NT2/D1 (cell line): ENCODE data around the gene TM9SF4.
A peak's percentile ranks its signal among the peaks of the same experiment; 100 is the strongest.

Source experiments
- DNase-seq: peaks from one replicate; pipeline ENCODE4 v3.0.0-alpha.2; 2011; ENCODE audit warnings: low read depth, low spot score
- H3K27me3 ChIP-seq: 2 replicates; pipeline ENCODE4 v1.6.0; 2011; ENCODE audit warnings: mild to moderate bottlenecking; ENCODE audit not compliant: insufficient read length, insufficient read depth
- H3K36me3 ChIP-seq: 2 replicates; pipeline ENCODE4 v1.6.1; 2011; ENCODE audit warnings: mild to moderate bottlenecking, low read length, mixed read lengths; ENCODE audit not compliant: insufficient read depth, insufficient read length
- H3K4me1 ChIP-seq: 2 replicates; pipeline ENCODE4 v1.5.1; 2011; ENCODE audit not compliant: insufficient read depth, insufficient read length
- H3K4me3 ChIP-seq: 2 replicates; pipeline ENCODE4 v1.5.1; 2011; ENCODE audit warnings: low read depth; ENCODE audit not compliant: insufficient read length
- H3K9ac ChIP-seq: 2 replicates; pipeline ENCODE4 v1.6.0; 2011; ENCODE audit warnings: low read depth; ENCODE audit not compliant: insufficient read length
- H3K9me3 ChIP-seq: 2 replicates; pipeline ENCODE4 v1.5.1; 2011; ENCODE audit warnings: mild to moderate bottlenecking, low read length; ENCODE audit not compliant: insufficient read depth
- SUZ12 ChIP-seq: IDR thresholded peaks from 2 replicates; pipeline ENCODE4 v1.6.1; 2011; ENCODE audit not compliant: insufficient read length, insufficient read depth; ENCODE audit errors: extremely low read depth
- YY1 ChIP-seq: IDR thresholded peaks from 2 replicates; pipeline ENCODE4 v1.6.1; 2011; ENCODE audit not compliant: insufficient read length, insufficient read depth
- ZNF274 ChIP-seq: IDR thresholded peaks from 2 replicates; pipeline ENCODE4 v1.6.1; 2011; ENCODE audit warnings: mild to moderate bottlenecking, low read depth, low read length

TM9SF4 gene

GRCh38 chr20:32201977-32202363, 92.5 kb downstream of the TM9SF4 start:
- Histone ChIP-seq H3K4me1 (peaks cover 2% of the 10 kb centered on the region), H3K4me3 (no peak overlapping the region), H3K27me3 (no peaks in the 10 kb centered on the region), H3K9ac (no peak overlapping the region), H3K9me3 (no peaks in the 10 kb centered on the region), H3K36me3 (peaks cover 76% of the 10 kb centered on the region)
- DNase-seq = no peak
- TF ChIP-seq ZNF274 = no peak
- no peak for TF ChIP-seq YY1
- no peak for TF ChIP-seq SUZ12

GRCh38 chr20:32203356-32204204, 94.1 kb downstream of the TM9SF4 start:
- TF ChIP-seq SUZ12 = no peak
- no peak for TF ChIP-seq ZNF274
- TF ChIP-seq YY1 = no peak
- Histone ChIP-seq H3K4me3 (no peak overlapping the region), H3K27me3 (no peaks in the 10 kb centered on the region), H3K36me3 (peaks cover 62% of the 10 kb centered on the region), H3K9ac (no peak overlapping the region), H3K9me3 (no peaks in the 10 kb centered on the region), H3K4me1 (peaks cover 2% of the 10 kb centered on the region)
- DNase-seq = no peak

- H3K27me3 ChIP-seq = no peaks in the 10 kb centered on the region
- no peaks in the 10 kb centered on the region for H3K9me3 ChIP-seq
- no peak overlapping the region for H3K4me3 ChIP-seq
- H3K9ac ChIP-seq = no peak overlapping the region
- DNase-seq = no peak
- TF ChIP-seq SUZ12 (no peak), ZNF274 (no peak), YY1 (no peak)
- peaks cover 2% of the 10 kb centered on the region for H3K4me1 ChIP-seq
- peaks cover 61% of the 10 kb centered on the region for H3K36me3 ChIP-seq
Observed at GRCh38 chr20:32204205-32205109, 94.9 kb downstream of the TM9SF4 start.

- H3K9ac ChIP-seq = peak overlapping the region; percentile 6
- no peak for TF ChIP-seq SUZ12
- no peak for TF ChIP-seq ZNF274
- no peak for TF ChIP-seq YY1
- H3K36me3 ChIP-seq = peaks cover 63% of the 10 kb centered on the region
- H3K9me3 ChIP-seq = no peaks in the 10 kb centered on the region
- no peaks in the 10 kb centered on the region for H3K27me3 ChIP-seq
- H3K4me3 ChIP-seq = no peak overlapping the region
- DNase-seq = no peak
- H3K4me1 ChIP-seq = peaks cover 2% of the 10 kb centered on the region
Observed at GRCh38 chr20:32205110-32205842, 95.8 kb downstream of the TM9SF4 start.

- Histone ChIP-seq H3K4me1 (peaks cover 2% of the 10 kb centered on the region), H3K9ac (peak overlapping the region; percentile 94), H3K4me3 (peak overlapping the region; percentile 89), H3K9me3 (no peaks in the 10 kb centered on the region), H3K27me3 (no peaks in the 10 kb centered on the region), H3K36me3 (peaks cover 65% of the 10 kb centered on the region)
- no peak for DNase-seq
- TF ChIP-seq YY1 = no peak
Observed at GRCh38 chr20:32205843-32206759, 96.6 kb downstream of the TM9SF4 start.

- H3K36me3 ChIP-seq = peaks cover 63% of the 10 kb centered on the region
- TF ChIP-seq ZNF274 (no peak), YY1 (no peak), SUZ12 (no peak)
- DNase-seq = no peak
- H3K27me3 ChIP-seq = no peaks in the 10 kb centered on the region
- no peaks in the 10 kb centered on the region for H3K9me3 ChIP-seq
- peaks cover 2% of the 10 kb centered on the region for H3K4me1 ChIP-seq
- H3K9ac ChIP-seq = peak overlapping the region; percentile 94
- peak overlapping the region; percentile 89 for H3K4me3 ChIP-seq
Observed at GRCh38 chr20:32206760-32207625, 97.5 kb downstream of the TM9SF4 start.
